Ovary (tissue), 3 donors: ENCODE measurements around the gene HBP1.

Experiments
- CTCF ChIP-seq, 3 donors: fragments of 450-650 bp in 2 of 3; fragments of 200-600 bp in 1 of 3; IDR thresholded peaks; one replicate each; pipeline versions ENCODE4 v1.5.1 to v1.8.0; 2016 to 2022; ENCODE audit warnings: antibody characterized with exemption in 3 of 3, mild to moderate bottlenecking in 1 of 3
- EP300 ChIP-seq: sonication (generic); formaldehyde crosslinking; IDR thresholded peaks from one replicate; pipeline ENCODE4 v1.6.1; 2017; ENCODE audit warnings: antibody characterized with exemption
- POLR2A ChIP-seq: fragments of 450-650 bp; IDR thresholded peaks from one replicate; pipeline ENCODE4 v1.6.1; 2017; ENCODE audit warnings: antibody characterized with exemption, mild to moderate bottlenecking, moderate library complexity
- donor health status: DM: no; HTN: no; CAD: no.

GRCh38 chr7:107151538-107151937, 17.3 kb upstream of the HBP1 start:
- TF ChIP-seq CTCF (IDR thresholded peaks at IDR 0.05): no peak
- no peak for TF ChIP-seq EP300
- no peak for TF ChIP-seq POLR2A
